ENCODE data around the gene FBXO4. TPM values are rescaled to one million over a fixed set of nuclear protein-coding genes. Genes with fewer than 3 reads are reported as not detected.

The FBXO4 gene
- total RNA-seq, 1 experiment from 2014 or later: 9.0 TPM

GRCh38 chr5:41973887-41974286 is 48.8 kb downstream of the FBXO4 start:
- no peak for TF ChIP-seq YY1 (IDR thresholded peaks at IDR 0.05; ENCODE audit: extremely low read depth, insufficient replicate concordance, low read depth, low read length)
- no peak for TF ChIP-seq SRF (IDR thresholded peaks at IDR 0.05; ENCODE audit: low read depth)
- no peak for TF ChIP-seq ATF3 (IDR thresholded peaks at IDR 0.05)
- no peak for TF ChIP-seq FOSL1 (IDR thresholded peaks at IDR 0.05; ENCODE audit: low read depth)
- no peak for TF ChIP-seq SIN3A (IDR thresholded peaks at IDR 0.05; ENCODE audit: low read depth)
- no peaks in the 10 kb centered on the region for H3K4me1 ChIP-seq (ENCODE audit: control insufficient read depth in 1 of 2, insufficient read depth in 2 of 2, low read length in 2 of 2)
- H3K4me2 ChIP-seq (ENCODE audit: low read length): no peak overlapping the region
- ChIA-PET CTCF (no interaction called here), POLR2A (no interaction called here), RAD21 (ENCODE audit: low non-redundant PET in 1 of 2, low total read pairs in 2 of 2, uncharacterized antibody in 2 of 2, unreplicated experiment in 2 of 2) (no interaction called here)
- intact Hi-C loops (cut with micrococcal nuclease): no loop called here
- H3K9me2 ChIP-seq (ENCODE audit: insufficient read depth): no peaks in the 10 kb centered on the region
- no TSS peak for BruUV-seq (replicated peaks)
- H2AFZ ChIP-seq (ENCODE audit: low read depth, low read length, poor library complexity, severe bottlenecking): no peak overlapping the region
- H3K9ac ChIP-seq (ENCODE audit: low read length): no peak overlapping the region
- no peaks in the 10 kb centered on the region for H3K79me2 ChIP-seq (ENCODE audit: insufficient read depth, low read length)
- DNase-seq (ENCODE audit: low read depth, low spot score) (no peak), ATAC-seq (no peak)
- H3K27ac ChIP-seq (ENCODE audit: low read depth, low read length): no peak overlapping the region
- no peak overlapping the region for H3K4me3 ChIP-seq (replicated peaks in 1 of 2; ENCODE audit: low read depth in 1 of 2, low read length in 2 of 2)
- no peaks in the 10 kb centered on the region for H3K9me3 ChIP-seq (ENCODE audit: control insufficient read depth in 1 of 2, insufficient read depth in 1 of 2, low read depth in 1 of 2, low read length in 2 of 2)
- no peaks in the 10 kb centered on the region for H3K36me3 ChIP-seq (ENCODE audit: control insufficient read depth in 1 of 2, insufficient read depth in 2 of 2, low read length in 2 of 2)
- H3K27me3 ChIP-seq (ENCODE audit: insufficient read depth, low read length): no peaks in the 10 kb centered on the region
- H4K20me1 ChIP-seq (ENCODE audit: insufficient read depth): no peaks in the 10 kb centered on the region

GRCh38 chr5:41978676-41979075 is 53.6 kb downstream of the FBXO4 start:
- Histone ChIP-seq H3K36me3 (ENCODE audit: control insufficient read depth in 1 of 2, insufficient read depth in 2 of 2, low read length in 2 of 2) (no peaks in the 10 kb centered on the region), H3K9ac (ENCODE audit: low read length) (no peak overlapping the region), H2AFZ (ENCODE audit: low read depth, low read length, poor library complexity, severe bottlenecking) (no peak overlapping the region), H3K79me2 (ENCODE audit: insufficient read depth, low read length) (no peaks in the 10 kb centered on the region), H3K4me3 (replicated peaks in 1 of 2; ENCODE audit: low read depth in 1 of 2, low read length in 2 of 2) (no peak overlapping the region), H3K27ac (ENCODE audit: low read depth, low read length) (no peak overlapping the region), H3K4me1 (ENCODE audit: control insufficient read depth in 1 of 2, insufficient read depth in 2 of 2, low read length in 2 of 2) (no peaks in the 10 kb centered on the region), H3K9me2 (ENCODE audit: insufficient read depth) (no peaks in the 10 kb centered on the region), H3K27me3 (ENCODE audit: insufficient read depth, low read length) (no peaks in the 10 kb centered on the region), H4K20me1 (ENCODE audit: insufficient read depth) (no peaks in the 10 kb centered on the region), H3K4me2 (ENCODE audit: low read length) (no peak overlapping the region), H3K9me3 (ENCODE audit: control insufficient read depth in 1 of 2, insufficient read depth in 1 of 2, low read depth in 1 of 2, low read length in 2 of 2) (no peaks in the 10 kb centered on the region)
- DNase-seq (ENCODE audit: low read depth, low spot score): no peak
- ATAC-seq: no peak
- BruUV-seq (replicated peaks): no TSS peak
- intact Hi-C loops (cut with micrococcal nuclease): no loop called here
- ChIA-PET CTCF (interaction anchor here (1.2 kb wide), 1 partner anchor 10 kb away, joined by 3 read pairs; no protein-coding TSS in a partner anchor), RAD21 (ENCODE audit: low non-redundant PET in 1 of 2, low total read pairs in 2 of 2, uncharacterized antibody in 2 of 2, unreplicated experiment in 2 of 2) (no interaction called here), POLR2A (no interaction called here)
- TF ChIP-seq SRF (IDR thresholded peaks at IDR 0.05; ENCODE audit: low read depth): no peak
